Sigmoid colon (tissue), 7 donors: Measurements from ENCODE around the gene DGKE. TPM values are rescaled to one million over a fixed set of nuclear protein-coding genes. Genes with fewer than 3 reads are reported as not detected.

Experiments
- DNase-seq: peaks from one replicate; pipeline ENCODE4 v3.0.0-alpha.2; 2019
- H3K27ac ChIP-seq, 4 donors: fragments of 200-600 bp; sonication (generic); one replicate each; pipeline ENCODE4 v1.5.1; 2016 to 2019; ENCODE audit warnings: mild to moderate bottlenecking in 1 of 4
- H3K27me3 ChIP-seq, 3 donors: fragments of 200-600 bp; sonication (generic); one replicate each; pipeline ENCODE4 v1.5.1; 2019; ENCODE audit warnings: mild to moderate bottlenecking in 1 of 3
- H3K36me3 ChIP-seq, 4 donors: fragments of 200-600 bp; sonication (generic); one replicate each; pipeline ENCODE4 v1.5.1; 2016 to 2019
- H3K4me1 ChIP-seq, 4 donors: fragments of 200-600 bp; sonication (generic); one replicate each; pipeline ENCODE4 v1.5.1; 2017 to 2019
- H3K4me3 ChIP-seq, 4 donors: fragments of 200-600 bp; sonication (generic); one replicate each; pipeline ENCODE4 v1.5.1; 2017 to 2019; ENCODE audit warnings: mild to moderate bottlenecking in 2 of 4, moderate library complexity in 1 of 4
- H3K9me3 ChIP-seq, 4 donors: fragments of 200-600 bp in 3 of 4; sonication (generic) in 3 of 4; one replicate each; pipeline versions ENCODE4 v1.5.1 to v1.6.1; 2013 to 2019
- EP300 ChIP-seq, 4 donors: sonication (generic); formaldehyde crosslinking; IDR thresholded peaks; one replicate each; pipeline ENCODE4 v1.6.1; 2017; ENCODE audit warnings: antibody characterized with exemption in 4 of 4
- POLR2A ChIP-seq, 2 donors: fragments of 450-650 bp; IDR thresholded peaks; one replicate each; pipeline ENCODE4 v1.6.1; 2016; ENCODE audit warnings: antibody characterized with exemption in 2 of 2, mild to moderate bottlenecking in 2 of 2, moderate library complexity in 2 of 2
- POLR2AphosphoS5 ChIP-seq, 4 donors: sonication (generic); formaldehyde crosslinking; IDR thresholded peaks; one replicate each; pipeline ENCODE4 v1.6.1; 2017; ENCODE audit warnings: antibody characterized with exemption in 4 of 4
- WGBS, 2 donors: extraction: QIAGEN DNeasy Blood & Tissue Kit; methylation state at CpG; one replicate each; pipeline ENCODE4 v1.1.7; 2013; 5-methylcytosine and 5-hydroxymethylcytosine counted together
- intact Hi-C: fragments of 100-400 bp; cut with DNase I; formaldehyde crosslinking; loops from one replicate; pipeline ENCODE4 v1.15.1; 2023
- polyA plus RNA-seq, 3 donors: library from polyadenylated mRNA; stranded (reverse); fragments of 200-250 nt; gene quantifications; one replicate each; pipeline ENCODE4 v1.2.3, GENCODE V29; 2013
- total RNA-seq, 4 donors: library from RNA; depleted of rRNA; stranded (reverse); fragments of >200 nt; gene quantifications; one replicate each; pipeline ENCODE4 v1.1.0, GENCODE V29; 2016
- TF ChIP-seq, protein P1 (sequence below), 4 experiments: fragments of 450-650 bp in 3 of 4; fragments of 200-600 bp in 1 of 4; IDR thresholded peaks; one replicate each; pipeline ENCODE4 v1.5.1; 2016 to 2019; ENCODE audit warnings: antibody characterized with exemption in 4 of 4, mild to moderate bottlenecking in 3 of 4, moderate library complexity in 2 of 4
- donor health status: healthy with polysubstance abuse.
- donor health status: Bipolar disorder and iron deficiency.
- donor health status: healthy.

DGKE gene
- total and polyA plus RNA-seq, 7 donors = 0.60 to 33.8 (median 20.3) TPM

DNA sequence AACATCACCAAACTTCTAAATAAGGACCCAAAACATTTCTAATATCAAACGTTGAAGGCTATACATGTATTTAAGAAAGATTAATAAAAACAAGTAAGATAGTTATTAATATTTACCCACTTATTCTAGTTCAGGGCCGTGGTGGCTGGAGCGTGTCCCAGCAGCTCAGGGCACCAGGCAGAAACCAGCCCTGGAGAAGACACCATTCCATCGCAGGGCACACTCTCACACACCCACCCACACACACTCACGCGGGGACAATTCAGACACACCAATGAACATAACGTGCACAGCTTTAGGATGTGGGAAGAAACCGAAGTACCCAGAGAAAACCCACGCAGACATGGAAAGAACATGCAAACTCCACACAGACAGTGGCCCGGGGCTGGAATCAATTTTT, 13.7 kb upstream of the DGKE start:
- WGBS, 2 donors = 55 to 78% methylated on average over 10 of the region's 10 CpGs
- H3K9me3 ChIP-seq = no peaks in the 10 kb centered on the region
- no peaks in the 10 kb centered on the region for H3K36me3 ChIP-seq
- no peak overlapping the region for H3K4me3 ChIP-seq
- H3K27ac ChIP-seq = no peak overlapping the region
- intact Hi-C loops = no loop called here
- DNase-seq = no peak
- H3K4me1 ChIP-seq = peaks cover 0 to 8% (median 0%) of the 10 kb centered on the region in 4 donors
- TF ChIP-seq, protein P1, sequence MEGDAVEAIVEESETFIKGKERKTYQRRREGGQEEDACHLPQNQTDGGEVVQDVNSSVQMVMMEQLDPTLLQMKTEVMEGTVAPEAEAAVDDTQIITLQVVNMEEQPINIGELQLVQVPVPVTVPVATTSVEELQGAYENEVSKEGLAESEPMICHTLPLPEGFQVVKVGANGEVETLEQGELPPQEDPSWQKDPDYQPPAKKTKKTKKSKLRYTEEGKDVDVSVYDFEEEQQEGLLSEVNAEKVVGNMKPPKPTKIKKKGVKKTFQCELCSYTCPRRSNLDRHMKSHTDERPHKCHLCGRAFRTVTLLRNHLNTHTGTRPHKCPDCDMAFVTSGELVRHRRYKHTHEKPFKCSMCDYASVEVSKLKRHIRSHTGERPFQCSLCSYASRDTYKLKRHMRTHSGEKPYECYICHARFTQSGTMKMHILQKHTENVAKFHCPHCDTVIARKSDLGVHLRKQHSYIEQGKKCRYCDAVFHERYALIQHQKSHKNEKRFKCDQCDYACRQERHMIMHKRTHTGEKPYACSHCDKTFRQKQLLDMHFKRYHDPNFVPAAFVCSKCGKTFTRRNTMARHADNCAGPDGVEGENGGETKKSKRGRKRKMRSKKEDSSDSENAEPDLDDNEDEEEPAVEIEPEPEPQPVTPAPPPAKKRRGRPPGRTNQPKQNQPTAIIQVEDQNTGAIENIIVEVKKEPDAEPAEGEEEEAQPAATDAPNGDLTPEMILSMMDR (IDR thresholded peaks at IDR 0.05) = no peak
- no peak for TF ChIP-seq POLR2A (IDR thresholded peaks at IDR 0.05)
- TF ChIP-seq EP300 (IDR thresholded peaks at IDR 0.05) = no peak
- no peaks in the 10 kb centered on the region for H3K27me3 ChIP-seq

DNA sequence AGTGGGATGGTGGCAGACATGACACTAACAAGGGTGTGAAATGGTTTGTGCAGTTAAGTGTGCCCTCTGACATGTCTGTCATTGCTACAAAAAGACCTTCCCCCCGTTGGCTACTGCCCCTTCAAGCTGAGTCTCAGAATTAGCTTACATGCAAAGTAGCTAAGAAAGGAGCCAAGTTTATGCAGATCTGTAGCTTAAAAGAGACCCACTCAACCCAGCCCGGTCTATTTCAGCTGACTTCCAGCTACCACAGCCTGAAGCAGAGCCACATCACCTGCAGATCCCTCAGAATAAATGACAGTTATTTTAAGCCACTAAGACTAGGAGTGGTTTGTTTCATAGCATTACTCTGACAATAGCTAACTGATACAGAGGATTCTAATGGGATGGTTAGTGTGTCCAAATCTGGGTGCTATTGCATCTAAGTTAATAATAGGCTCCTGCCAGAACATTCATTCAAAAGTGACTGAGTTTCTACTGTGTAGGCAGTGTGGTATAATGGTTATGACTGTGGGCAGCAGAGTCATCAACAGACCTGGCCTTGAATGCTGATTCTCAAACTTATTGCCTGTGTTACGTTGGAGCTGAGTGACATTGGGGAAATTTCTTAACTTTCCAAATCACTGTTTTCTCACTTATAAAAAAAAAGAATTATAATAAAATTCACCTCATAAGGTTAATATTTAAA, 12.0 kb upstream of the DGKE start:
- no peak for DNase-seq
- Histone ChIP-seq H3K4me3 (no peak overlapping the region), H3K9me3 (no peaks in the 10 kb centered on the region), H3K4me1 (peaks cover 0 to 8% (median 0%) of the 10 kb centered on the region in 4 donors), H3K27ac (no peak overlapping the region), H3K27me3 (no peaks in the 10 kb centered on the region), H3K36me3 (no peaks in the 10 kb centered on the region)
- TF ChIP-seq POLR2AphosphoS5 (IDR thresholded peaks at IDR 0.05) = no peak
- 67 to 79% methylated on average over 3 of the region's 3 CpGs for WGBS, 2 donors
- intact Hi-C loops = no loop called here

DNA sequence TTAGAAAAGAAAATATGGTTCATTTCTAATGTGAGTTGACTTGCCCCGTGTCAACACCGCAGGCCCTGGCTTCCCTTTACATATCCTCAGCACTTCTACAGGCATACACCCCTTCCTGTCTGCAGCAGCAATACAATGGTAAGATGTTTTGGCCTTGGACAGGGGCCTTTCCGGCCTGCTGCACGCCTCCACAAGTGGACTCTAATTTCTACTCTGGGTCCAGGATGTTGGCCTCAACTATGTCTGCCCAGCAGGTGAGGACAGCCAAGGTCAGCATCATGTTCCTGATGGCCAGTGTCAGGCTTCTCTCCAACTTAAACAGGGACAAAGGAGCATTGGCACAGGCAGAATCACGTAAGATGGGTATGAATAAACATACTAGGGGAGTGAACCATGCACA, 11.2 kb upstream of the DGKE start:
- intact Hi-C loops = no loop called here
- no peaks in the 10 kb centered on the region for H3K36me3 ChIP-seq
- no peak overlapping the region for H3K27ac ChIP-seq
- H3K27me3 ChIP-seq = no peaks in the 10 kb centered on the region
- no peak overlapping the region for H3K4me3 ChIP-seq
- TF ChIP-seq, protein P1 (IDR thresholded peaks at IDR 0.05) = no peak
- TF ChIP-seq EP300 (IDR thresholded peaks at IDR 0.05) (no peak), POLR2A (IDR thresholded peaks at IDR 0.05) (no peak), POLR2AphosphoS5 (IDR thresholded peaks at IDR 0.05) (no peak)
- peaks cover 0 to 8% (median 0%) of the 10 kb centered on the region in 4 donors for H3K4me1 ChIP-seq
- no peaks in the 10 kb centered on the region for H3K9me3 ChIP-seq
- no peak for DNase-seq
- 68 to 71% methylated on average over 5 of the region's 5 CpGs for WGBS, 2 donors

DNA sequence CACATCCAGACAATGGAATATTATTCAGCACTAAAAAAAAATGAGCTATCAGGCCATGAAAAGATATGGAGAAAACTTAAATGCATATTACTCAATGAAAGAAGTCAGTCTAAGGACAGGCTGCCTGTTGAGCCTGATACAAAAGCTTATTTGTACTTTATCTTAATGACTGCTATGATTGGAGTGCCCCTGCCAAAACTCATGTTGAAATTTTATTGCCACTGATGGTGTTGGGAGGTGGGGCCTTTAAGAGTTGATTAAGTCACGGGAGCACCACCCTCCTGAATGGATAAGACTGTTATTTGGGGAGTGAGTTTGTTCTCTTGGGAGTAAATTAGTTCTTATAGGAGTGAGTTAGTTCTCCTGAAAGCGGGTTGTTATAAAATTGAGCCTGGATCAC, 10.1 kb upstream of the DGKE start:
- no peak overlapping the region for H3K4me3 ChIP-seq
- H3K36me3 ChIP-seq = no peaks in the 10 kb centered on the region
- H3K27ac ChIP-seq = no peak overlapping the region
- no peaks in the 10 kb centered on the region for H3K27me3 ChIP-seq
- H3K4me1 ChIP-seq = peaks cover 0 to 8% (median 0%) of the 10 kb centered on the region in 4 donors
- H3K9me3 ChIP-seq = no peaks in the 10 kb centered on the region
- intact Hi-C loops = no loop called here
- no peak for DNase-seq
- TF ChIP-seq, protein P1 (IDR thresholded peaks at IDR 0.05) = no peak
- TF ChIP-seq EP300 (IDR thresholded peaks at IDR 0.05) (no peak), POLR2AphosphoS5 (IDR thresholded peaks at IDR 0.05) (no peak), POLR2A (IDR thresholded peaks at IDR 0.05) (no peak)
- WGBS, 2 donors = 21 to 73% methylated on average over 2 of the region's 2 CpGs

DNA sequence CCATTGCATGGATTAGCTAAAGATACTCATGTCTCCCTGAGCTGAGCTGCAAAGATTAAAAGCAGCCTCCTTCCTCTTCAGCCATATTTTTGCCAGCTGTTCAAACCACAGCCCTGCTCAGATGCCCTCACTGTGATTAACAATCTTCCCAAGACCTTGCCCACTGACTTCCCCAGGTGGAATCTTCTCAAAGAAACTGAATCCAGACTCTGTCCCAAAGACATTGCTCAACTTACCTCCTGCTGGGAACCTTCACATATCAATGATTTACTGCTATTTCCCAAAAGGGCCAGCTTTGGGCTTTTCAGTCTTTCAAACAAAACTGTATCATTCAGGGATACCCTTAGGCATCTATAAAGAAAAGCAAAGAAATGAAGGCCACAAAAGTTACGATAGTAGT, 9.4 kb upstream of the DGKE start:
- no peaks in the 10 kb centered on the region for H3K27me3 ChIP-seq
- WGBS, 2 donors = 96 to 97% methylated on average over 1 of the region's 1 CpG
- no peak overlapping the region for H3K27ac ChIP-seq
- intact Hi-C loops = no loop called here
- no peak overlapping the region for H3K4me3 ChIP-seq
- DNase-seq = no peak
- TF ChIP-seq POLR2AphosphoS5 (IDR thresholded peaks at IDR 0.05) = no peak
- TF ChIP-seq EP300 (IDR thresholded peaks at IDR 0.05) = no peak
- TF ChIP-seq, protein P1 (IDR thresholded peaks at IDR 0.05) = no peak
- no peak for TF ChIP-seq POLR2A (IDR thresholded peaks at IDR 0.05)
- H3K4me1 ChIP-seq = peaks cover 0 to 5% (median 0%) of the 10 kb centered on the region in 4 donors
- H3K36me3 ChIP-seq = no peaks in the 10 kb centered on the region
- no peaks in the 10 kb centered on the region for H3K9me3 ChIP-seq
